Activated CD8-positive, alpha-beta T cell treated with anti-CD3 and anti-CD28 coated beads for 36 hours (primary cell): ENCODE measurements around the gene FRMD5. TPM values are rescaled to one million over a fixed set of nuclear protein-coding genes. Genes with fewer than 3 reads are reported as not detected.
A peak's percentile ranks its signal among the peaks of the same experiment; 100 is the strongest.

Experiments
- ATAC-seq: fragments of 200-7000 bp; cut with Tn5 transposase; one replicate; pipeline ENCODE4 v1.10.0; 2021; ENCODE audit warnings: mild to moderate bottlenecking, moderate library complexity
- CTCF ChIA-PET: fragments of 350-600 bp; sonication (Branson Sonifier 250); formaldehyde crosslinking; loops from one replicate; lab custom pipeline; 2021; ENCODE audit warnings: antibody characterized with exemption; lab: Charles Lee
- POLR2A ChIA-PET: fragments of 350-600 bp; sonication (Branson Sonifier 250); formaldehyde crosslinking; loops from one replicate; lab custom pipeline; 2021; ENCODE audit warnings: antibody characterized with exemption; lab: Charles Lee
- DNase-seq: peaks from one replicate; pipeline ENCODE4 v3.0.0-alpha.2; 2020
- H3K27ac Mint-ChIP-seq: one replicate; pipeline ENCODE4 v1.8.0; 2021; ENCODE audit warnings: mild to moderate bottlenecking, mixed read lengths
- H3K27me3 Mint-ChIP-seq: one replicate; pipeline ENCODE4 v1.8.0; 2021; ENCODE audit warnings: mixed read lengths
- H3K36me3 Mint-ChIP-seq: one replicate; pipeline ENCODE4 v1.8.0; 2021; ENCODE audit warnings: low read depth, mixed read lengths
- H3K4me1 Mint-ChIP-seq: one replicate; pipeline ENCODE4 v1.8.0; 2021; ENCODE audit warnings: low read depth, mixed read lengths
- H3K4me3 Mint-ChIP-seq: one replicate; pipeline ENCODE4 v1.8.0; 2021; ENCODE audit warnings: mild to moderate bottlenecking, moderate library complexity, mixed read lengths
- H3K9me3 Mint-ChIP-seq: one replicate; pipeline ENCODE4 v1.8.0; 2021; ENCODE audit warnings: mixed read lengths
- intact Hi-C: fragments of 100-400 bp; cut with micrococcal nuclease; formaldehyde crosslinking; loops from one replicate; pipeline ENCODE4 v1.10.0; 2022
- total RNA-seq, 2 experiments: library from RNA; stranded (reverse); gene quantifications; one replicate each; pipeline ENCODE4 v1.2.3, GENCODE V29; 2021
- TF ChIP-seq, protein P1 (sequence below): fragments of 200-600 bp; IDR thresholded peaks from one replicate; pipeline ENCODE4 v1.8.0; 2022; ENCODE audit warnings: antibody characterized with exemption, mild to moderate bottlenecking

Gene FRMD5
- total RNA-seq, 2 experiments from 2014 or later, result 0.23 to 0.25 TPM

DNA sequence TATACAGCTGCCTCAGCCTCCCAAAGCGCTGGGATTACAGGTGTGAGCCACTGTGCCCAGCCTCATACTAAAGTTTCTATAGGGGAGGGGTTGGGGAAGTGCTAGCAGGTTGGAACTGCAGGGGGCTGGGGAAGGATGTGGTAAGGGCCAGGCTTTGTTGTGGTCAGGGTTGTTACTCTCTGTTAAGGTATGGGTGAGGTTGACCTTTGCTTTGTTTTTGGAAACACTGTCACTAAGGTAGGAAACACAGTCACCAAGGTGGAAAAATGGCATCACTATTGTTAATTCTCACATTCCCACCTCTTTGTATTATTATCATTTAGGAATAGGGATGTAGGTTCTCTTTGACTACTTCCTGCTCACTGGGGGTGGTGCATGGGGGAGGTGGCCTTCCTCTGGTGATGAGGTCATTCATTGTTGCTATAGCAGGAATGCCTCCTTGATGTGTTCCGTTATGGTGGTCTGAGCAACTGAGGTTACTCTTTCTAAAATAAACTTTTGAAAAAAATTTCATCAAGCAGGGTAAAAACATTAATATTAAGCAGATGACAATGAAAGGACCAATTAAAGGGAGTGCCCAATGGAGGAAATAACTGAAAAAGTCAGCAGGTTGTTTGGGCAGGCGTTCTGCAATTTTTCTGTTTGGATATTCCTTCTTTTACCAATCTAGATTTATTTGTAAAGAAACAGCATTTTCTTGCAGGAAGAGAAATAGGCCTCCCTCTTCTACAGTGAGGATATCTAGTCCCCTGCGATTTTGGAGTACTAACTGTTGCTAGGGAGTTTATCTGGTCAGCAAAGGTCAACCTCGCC lies 217.8 kb downstream of the FRMD5 start:
- Mint-ChIP-seq H3K4me3 (no peak overlapping the region), H3K9me3 (peaks cover 5% of the 10 kb centered on the region), H3K4me1 (peaks cover 30% of the 10 kb centered on the region), H3K27me3 (peaks cover 25% of the 10 kb centered on the region), H3K27ac (peak overlapping the region; percentile 66), H3K36me3 (peaks cover 3% of the 10 kb centered on the region)
- peak; percentile 95 for DNase-seq
- CTCF ChIA-PET, result interaction anchor here (1.2 kb wide), 1 partner anchor 21 kb away, joined by 3 read pairs; no protein-coding TSS in a partner anchor
- peak; percentile 95 for ATAC-seq
- POLR2A ChIA-PET, result no interaction called here
- TF ChIP-seq, protein P1, sequence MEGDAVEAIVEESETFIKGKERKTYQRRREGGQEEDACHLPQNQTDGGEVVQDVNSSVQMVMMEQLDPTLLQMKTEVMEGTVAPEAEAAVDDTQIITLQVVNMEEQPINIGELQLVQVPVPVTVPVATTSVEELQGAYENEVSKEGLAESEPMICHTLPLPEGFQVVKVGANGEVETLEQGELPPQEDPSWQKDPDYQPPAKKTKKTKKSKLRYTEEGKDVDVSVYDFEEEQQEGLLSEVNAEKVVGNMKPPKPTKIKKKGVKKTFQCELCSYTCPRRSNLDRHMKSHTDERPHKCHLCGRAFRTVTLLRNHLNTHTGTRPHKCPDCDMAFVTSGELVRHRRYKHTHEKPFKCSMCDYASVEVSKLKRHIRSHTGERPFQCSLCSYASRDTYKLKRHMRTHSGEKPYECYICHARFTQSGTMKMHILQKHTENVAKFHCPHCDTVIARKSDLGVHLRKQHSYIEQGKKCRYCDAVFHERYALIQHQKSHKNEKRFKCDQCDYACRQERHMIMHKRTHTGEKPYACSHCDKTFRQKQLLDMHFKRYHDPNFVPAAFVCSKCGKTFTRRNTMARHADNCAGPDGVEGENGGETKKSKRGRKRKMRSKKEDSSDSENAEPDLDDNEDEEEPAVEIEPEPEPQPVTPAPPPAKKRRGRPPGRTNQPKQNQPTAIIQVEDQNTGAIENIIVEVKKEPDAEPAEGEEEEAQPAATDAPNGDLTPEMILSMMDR, result no peak
- intact Hi-C loops, result no loop called here

DNA sequence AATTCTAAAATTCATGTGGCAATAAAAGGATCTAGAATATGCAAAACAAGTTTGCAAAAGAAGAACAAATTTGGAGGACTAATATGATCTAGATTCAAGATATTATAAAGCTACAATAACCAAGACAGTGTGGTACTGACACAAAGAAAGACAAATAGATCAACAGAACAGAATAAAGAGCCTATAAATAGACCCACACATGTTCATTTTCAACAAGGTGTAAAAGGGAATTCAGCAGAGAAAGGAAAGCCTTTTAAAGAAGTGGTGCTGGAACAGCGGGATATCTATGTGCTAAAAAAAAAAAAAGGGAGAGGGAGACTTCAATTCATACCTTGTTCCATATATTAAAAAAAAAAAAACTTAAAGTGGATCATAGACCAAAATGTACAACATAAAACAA lies 219.3 kb downstream of the FRMD5 start:
- Mint-ChIP-seq H3K9me3 (peaks cover 5% of the 10 kb centered on the region), H3K27me3 (peaks cover 17% of the 10 kb centered on the region), H3K4me3 (no peak overlapping the region), H3K36me3 (peaks cover 3% of the 10 kb centered on the region), H3K27ac (no peak overlapping the region), H3K4me1 (peaks cover 30% of the 10 kb centered on the region)
- ChIA-PET CTCF (no interaction called here), POLR2A (no interaction called here)
- no peak for DNase-seq
- intact Hi-C loops, result no loop called here
- TF ChIP-seq, protein P1, result no peak
- ATAC-seq, result no peak

DNA sequence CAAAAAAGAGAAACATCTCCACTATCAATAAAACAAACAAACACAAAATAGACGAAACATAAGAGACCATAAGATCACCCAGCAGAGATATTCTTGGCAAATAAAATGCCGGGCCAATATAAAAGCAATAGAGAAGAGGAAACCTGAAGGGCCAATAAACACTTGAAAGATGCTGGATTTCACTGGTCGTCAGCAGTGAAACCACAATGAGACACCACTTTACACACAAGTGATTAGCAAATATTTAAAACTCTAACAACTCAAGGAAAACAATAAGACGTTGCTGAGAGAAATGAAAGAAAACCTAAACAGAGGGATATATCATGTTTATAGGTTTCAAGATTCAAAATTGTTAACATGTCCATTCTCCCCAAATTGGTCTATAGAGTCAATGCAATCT lies 219.7 kb downstream of the FRMD5 start:
- DNase-seq, result no peak
- Mint-ChIP-seq H3K9me3 (peaks cover 5% of the 10 kb centered on the region), H3K4me1 (peaks cover 29% of the 10 kb centered on the region), H3K4me3 (no peak overlapping the region), H3K27me3 (peaks cover 15% of the 10 kb centered on the region), H3K27ac (no peak overlapping the region), H3K36me3 (peaks cover 3% of the 10 kb centered on the region)
- ATAC-seq, result no peak
- intact Hi-C loops, result no loop called here
- POLR2A ChIA-PET, result interaction anchor here (1.0 kb wide), 1 partner anchor 15 kb away, joined by 3 read pairs; no protein-coding TSS in a partner anchor
- CTCF ChIA-PET, result interaction anchor here (1.3 kb wide), 1 partner anchor 125 kb away, joined by 4 read pairs; no protein-coding TSS in a partner anchor
- TF ChIP-seq, protein P1, result no peak

DNA sequence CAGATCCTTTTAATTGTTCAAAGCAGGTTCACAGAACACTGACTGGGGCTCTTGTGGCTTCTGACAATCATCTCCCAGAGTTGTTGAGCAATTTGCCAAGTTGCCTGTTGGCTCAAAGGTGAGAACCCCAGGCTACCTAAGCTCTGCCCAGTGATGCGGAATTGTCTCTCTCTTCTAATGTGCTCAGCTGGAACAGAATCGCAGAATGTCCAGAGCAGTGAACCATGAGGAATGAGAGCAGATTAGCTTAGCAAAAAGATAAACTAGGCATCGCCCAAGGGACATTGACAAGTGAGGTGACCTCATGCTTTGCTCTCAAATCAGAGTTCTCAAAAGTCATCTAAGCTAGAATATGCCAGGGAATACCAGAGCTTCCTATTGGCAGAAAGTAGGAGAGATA lies 220.2 kb downstream of the FRMD5 start:
- ATAC-seq (no peak), DNase-seq (no peak)
- no peak overlapping the region for H3K27ac Mint-ChIP-seq
- ChIA-PET POLR2A (interaction anchor here (1.0 kb wide), 1 partner anchor 15 kb away, joined by 3 read pairs; no protein-coding TSS in a partner anchor), CTCF (interaction anchor here (1.3 kb wide), 1 partner anchor 125 kb away, joined by 4 read pairs; no protein-coding TSS in a partner anchor)
- TF ChIP-seq, protein P1, result no peak
- H3K36me3 Mint-ChIP-seq, result peaks cover 3% of the 10 kb centered on the region
- H3K9me3 Mint-ChIP-seq, result peaks cover 5% of the 10 kb centered on the region
- intact Hi-C loops, result no loop called here
- peaks cover 11% of the 10 kb centered on the region for H3K27me3 Mint-ChIP-seq
- no peak overlapping the region for H3K4me3 Mint-ChIP-seq
- H3K4me1 Mint-ChIP-seq, result peaks cover 27% of the 10 kb centered on the region

DNA sequence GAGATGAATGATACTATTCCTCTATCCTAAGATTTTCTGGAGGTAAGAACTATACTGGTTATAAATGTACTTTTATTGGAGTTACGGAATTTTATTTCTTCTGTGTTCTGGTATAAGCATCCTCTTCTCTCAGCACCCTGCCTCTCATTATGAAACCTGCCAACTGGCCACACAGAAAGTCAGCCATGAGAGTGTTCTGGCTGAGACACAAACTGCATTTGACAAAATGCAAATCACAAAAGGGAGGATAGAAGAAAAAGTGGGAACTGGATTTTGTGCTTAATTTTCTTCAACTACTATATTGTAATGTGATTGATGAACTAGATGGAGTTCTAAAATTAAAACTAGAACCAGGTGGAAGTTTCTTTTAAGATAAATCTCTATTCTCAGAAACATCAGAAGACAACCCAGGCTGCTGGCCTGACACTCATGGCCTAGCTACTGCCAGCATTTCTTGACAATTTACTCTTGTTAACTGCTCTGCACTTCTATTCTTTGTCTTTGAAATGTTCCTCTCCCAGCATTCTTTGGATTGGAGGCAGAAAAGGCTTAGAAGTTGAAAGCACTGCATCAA lies 225.2 kb downstream of the FRMD5 start:
- CTCF ChIA-PET, result no interaction called here
- intact Hi-C loops, result no loop called here

More for the DNA sequence above, 225.2 kb downstream of the FRMD5 start:
- H3K4me1 Mint-ChIP-seq, result peaks cover 2% of the 10 kb centered on the region
- peaks cover 10% of the 10 kb centered on the region for H3K27me3 Mint-ChIP-seq
- H3K36me3 Mint-ChIP-seq, result no peaks in the 10 kb centered on the region
- H3K9me3 Mint-ChIP-seq, result no peaks in the 10 kb centered on the region
- no peak for ATAC-seq
- no peak overlapping the region for H3K27ac Mint-ChIP-seq
- POLR2A ChIA-PET, result no interaction called here
- TF ChIP-seq, protein P1, result no peak
- no peak for DNase-seq
- H3K4me3 Mint-ChIP-seq, result no peak overlapping the region
